NK-92 treated with Interleukin-12 subunit alpha and Interleukin-12 subunit beta, amount 100 ng/mL, for 24 hours (cell line): ENCODE measurements around the gene ANKRD13B.
"Not testable (repeated sequence)": the region's sequence is repeated elsewhere in the genome, so short reads cannot be mapped to it uniquely, and the experiment has no call there.

Source experiments
- DNase-seq: peaks from one replicate; lab custom pipeline; 2025; lab: John Stamatoyannopoulos, UW

ANKRD13B gene

DNA sequence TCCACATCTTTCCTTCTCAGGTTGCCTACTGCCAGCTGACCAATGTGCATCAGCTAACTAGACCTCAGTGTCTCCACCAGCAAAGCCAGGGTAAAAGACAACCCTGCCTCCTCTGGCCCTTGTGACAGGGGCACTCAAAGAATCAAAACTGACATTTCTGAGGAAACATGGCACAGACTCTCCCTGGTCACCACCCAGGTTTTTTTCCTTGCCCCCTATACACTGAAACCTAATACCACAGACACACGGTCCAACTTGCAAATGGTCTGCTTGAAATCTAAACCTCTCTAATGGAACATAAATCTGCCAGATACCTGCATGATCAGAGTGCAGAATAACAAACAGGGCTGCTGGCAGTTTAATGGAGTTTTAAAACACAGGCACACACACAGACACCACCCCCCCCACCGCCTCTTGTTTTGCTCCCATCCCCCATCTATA lies 49.3 kb downstream of the ANKRD13B start:
- DNase-seq = no peak

DNA sequence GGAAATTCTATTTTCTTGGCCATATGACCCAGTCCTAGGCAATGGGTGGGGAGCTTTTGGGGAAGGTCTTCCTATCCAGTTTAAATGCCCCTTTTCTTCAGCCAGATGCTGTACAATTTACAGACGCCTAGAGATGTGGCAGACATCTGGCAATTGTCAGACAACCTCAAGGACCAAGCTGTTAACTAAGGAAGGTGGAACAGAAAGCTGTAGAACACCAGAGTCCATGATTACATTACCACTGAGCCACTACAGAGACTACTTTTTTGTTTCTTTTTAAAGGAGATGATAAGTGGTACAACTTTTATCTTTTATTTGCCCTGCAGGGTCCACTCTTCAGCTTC lies 50.9 kb downstream of the ANKRD13B start:
- DNase-seq = no peak

GRCh38 chr17:29645515-29646051 lies 52.7 kb downstream of the ANKRD13B start:
- no peak for DNase-seq

- DNase-seq = no peak
Observed at GRCh38 chr17:29648005-29648404, 55.1 kb downstream of the ANKRD13B start.

DNA sequence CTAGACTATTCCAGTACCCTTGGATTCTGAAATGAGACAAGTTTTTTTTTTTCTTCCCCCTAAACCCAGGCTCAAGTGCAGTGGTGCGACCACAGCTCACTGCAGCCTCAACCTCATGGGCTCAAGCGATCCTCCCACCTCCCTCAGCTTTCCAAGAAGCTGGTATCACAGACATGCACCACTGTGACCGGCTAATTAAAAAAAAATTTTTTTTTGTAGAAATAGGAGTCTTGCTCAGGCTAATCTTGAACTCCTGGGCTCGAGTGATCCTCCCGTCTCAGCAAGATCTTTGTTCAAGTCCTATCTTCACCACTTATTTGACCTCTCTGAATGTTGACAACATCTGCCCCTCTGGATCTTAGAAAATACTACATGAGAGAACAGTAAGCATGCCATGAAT lies 56.4 kb downstream of the ANKRD13B start:
- no peak for DNase-seq

GRCh38 chr17:29650396-29650795 lies 57.5 kb downstream of the ANKRD13B start:
- no peak for DNase-seq

- not testable (repeated sequence) for DNase-seq
Observed at GRCh38 chr17:29651913-29652312, 59.0 kb downstream of the ANKRD13B start.

DNA sequence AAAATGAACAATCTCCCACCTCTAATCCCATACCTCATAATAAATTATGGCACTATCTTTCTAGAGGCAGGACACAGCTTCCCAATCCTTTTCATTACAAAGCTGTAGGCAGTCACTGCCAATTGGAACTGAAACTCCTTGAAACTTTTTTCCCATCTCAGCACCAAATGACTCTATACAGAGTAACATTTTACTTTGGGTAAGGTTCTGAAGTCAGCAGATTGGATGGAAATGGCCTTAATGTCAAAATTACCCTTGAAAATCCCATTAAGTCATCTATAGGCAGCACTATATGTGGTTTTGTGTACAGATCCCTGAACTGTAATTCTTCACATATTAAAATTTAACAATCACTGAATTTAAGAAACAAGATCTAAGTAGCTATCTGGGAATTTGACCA lies 60.0 kb downstream of the ANKRD13B start:
- no peak for DNase-seq

DNA sequence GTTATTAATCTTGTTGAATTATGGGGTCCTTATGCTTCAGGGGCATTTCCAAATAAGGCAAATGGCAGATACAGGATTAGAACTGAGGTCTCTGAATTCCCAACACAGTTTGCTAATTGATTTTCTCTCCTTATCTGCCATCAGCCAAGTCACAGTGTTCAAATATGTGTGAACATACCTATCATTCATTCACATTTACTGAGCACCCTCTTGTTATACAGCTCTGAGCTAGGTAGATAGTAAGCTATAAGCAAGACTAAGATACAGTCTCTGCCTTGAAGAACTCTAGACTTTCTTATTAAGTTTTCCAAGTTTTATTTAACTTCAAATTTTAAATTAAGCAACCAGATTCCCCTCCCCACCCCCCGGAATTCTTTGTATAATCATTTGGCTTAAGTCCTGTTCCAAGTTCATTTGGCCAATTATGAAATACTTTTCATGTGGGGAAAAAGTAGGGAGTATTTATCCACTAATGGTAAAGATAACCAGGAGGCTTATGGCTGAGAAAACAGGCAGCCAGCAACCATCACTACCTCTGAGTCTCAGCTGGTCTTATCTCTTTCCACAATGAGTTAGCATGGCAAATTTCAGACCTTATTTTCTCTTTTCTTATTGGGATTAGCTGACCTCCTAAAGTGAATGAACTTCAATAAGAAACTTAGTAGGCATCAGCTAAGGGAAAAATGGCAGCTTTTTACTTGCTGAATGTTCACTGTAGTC lies 61.2 kb downstream of the ANKRD13B start:
- no peak for DNase-seq

DNA sequence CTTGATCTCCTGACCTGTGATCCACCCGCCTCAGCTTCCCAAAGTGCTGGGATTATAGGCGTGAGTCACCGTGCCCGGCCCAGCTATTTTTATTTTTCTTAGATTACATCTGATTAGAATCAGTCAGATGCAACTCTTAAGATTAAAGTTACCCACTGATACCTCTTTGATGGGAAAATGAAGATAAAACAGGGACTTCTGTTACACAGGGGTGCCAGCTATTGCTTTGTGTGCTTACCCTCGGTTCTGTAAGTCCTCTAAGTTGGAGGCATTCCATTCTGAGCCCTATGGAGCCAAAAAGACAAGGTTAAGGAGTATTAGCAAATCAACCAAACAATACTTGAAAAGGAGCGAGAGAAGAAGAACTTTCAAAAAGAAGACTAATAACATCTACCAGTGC lies 62.4 kb downstream of the ANKRD13B start:
- DNase-seq = no peak

DNA sequence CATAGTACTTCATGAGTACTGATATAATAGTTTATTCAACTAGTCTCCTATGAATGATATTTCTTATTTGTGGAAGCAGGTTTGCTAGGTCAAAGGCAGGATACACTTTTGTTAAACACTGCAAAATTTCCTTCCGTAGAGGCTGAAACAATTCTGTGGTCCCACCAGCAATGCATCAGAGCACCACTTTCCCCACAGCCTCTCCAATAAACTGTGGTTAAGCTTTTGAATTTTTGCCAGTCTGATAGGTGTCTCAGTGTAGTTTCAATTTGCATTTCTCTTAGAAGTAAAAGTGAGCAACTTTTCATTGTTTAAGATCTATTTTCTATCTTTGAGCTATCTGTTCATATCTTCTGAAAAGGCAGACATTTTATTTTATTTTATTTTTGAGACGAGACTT lies 66.2 kb downstream of the ANKRD13B start:
- no peak for DNase-seq

- no peak for DNase-seq
Observed at GRCh38 chr17:29661213-29661612, 68.3 kb downstream of the ANKRD13B start.

GRCh38 chr17:29663155-29663554 lies 70.2 kb downstream of the ANKRD13B start:
- DNase-seq = no peak
